Astrocyte (in vitro differentiated cells and primary cell): ENCODE measurements around the gene ABCF3. TPM values are rescaled to one million over a fixed set of nuclear protein-coding genes. Genes with fewer than 3 reads are reported as not detected.

Experiments used
- DNase-seq: peaks from one replicate; pipeline ENCODE4 v3.0.0-alpha.2; 2010; ENCODE audit warnings: low read depth
- FAIRE-seq: peaks from 2 replicates; lab custom pipeline; 2011; peaks lifted over from hg19 to GRCh38; lab: Jason Lieb, UNC
- H2AFZ ChIP-seq: 2 replicates; pipeline ENCODE4 v1.6.0; 2012; ENCODE audit warnings: low read depth, low read length, inconsistent platforms
- H3K27ac ChIP-seq: 2 replicates; pipeline ENCODE4 v1.5.1; 2011; ENCODE audit warnings: low read depth, low read length, inconsistent platforms
- H3K27me3 ChIP-seq: 2 replicates; pipeline ENCODE4 v1.6.0; 2011; ENCODE audit warnings: low read length, inconsistent platforms; ENCODE audit not compliant: insufficient read depth
- H3K36me3 ChIP-seq: 2 replicates; pipeline ENCODE4 v1.5.1; 2011; ENCODE audit warnings: low read length, inconsistent platforms; ENCODE audit not compliant: insufficient read depth
- H3K4me1 ChIP-seq: 2 replicates; pipeline ENCODE4 v1.5.1; 2011; ENCODE audit warnings: low read length, inconsistent platforms; ENCODE audit not compliant: insufficient read depth
- H3K4me2 ChIP-seq: 2 replicates; pipeline ENCODE4 v1.6.0; 2012; ENCODE audit warnings: low read length, inconsistent platforms
- H3K4me3 ChIP-seq: 2 replicates; pipeline ENCODE4 v1.5.1; 2011; ENCODE audit warnings: low read depth, mild to moderate bottlenecking, low read length, inconsistent platforms; ENCODE audit not compliant: insufficient read depth
- H3K79me2 ChIP-seq: 2 replicates; pipeline ENCODE4 v1.6.0; 2012; ENCODE audit warnings: mild to moderate bottlenecking, low read length, inconsistent platforms; ENCODE audit not compliant: insufficient read depth
- H3K9ac ChIP-seq: 2 replicates; pipeline ENCODE4 v1.6.0; 2012; ENCODE audit warnings: mild to moderate bottlenecking, low read length, inconsistent platforms
- H3K9me3 ChIP-seq: 2 replicates; pipeline ENCODE4 v1.5.1; 2012; ENCODE audit warnings: low read depth, mild to moderate bottlenecking, low read length, inconsistent platforms; ENCODE audit not compliant: insufficient read depth
- H4K20me1 ChIP-seq: 2 replicates; pipeline ENCODE4 v1.6.0; 2012; ENCODE audit warnings: low read length, inconsistent platforms; ENCODE audit not compliant: insufficient read depth
- H3K27ac Mint-ChIP-seq: one replicate; pipeline ENCODE4 v1.8.0; 2021; ENCODE audit warnings: mild to moderate bottlenecking, mixed read lengths; ENCODE audit not compliant: unreplicated experiment
- H3K27me3 Mint-ChIP-seq: one replicate; pipeline ENCODE4 v1.8.0; 2021; ENCODE audit warnings: low read depth, mixed read lengths; ENCODE audit not compliant: unreplicated experiment
- H3K36me3 Mint-ChIP-seq: one replicate; pipeline ENCODE4 v1.8.0; 2021; ENCODE audit warnings: low read depth, mixed read lengths; ENCODE audit not compliant: unreplicated experiment
- H3K4me1 Mint-ChIP-seq: one replicate; pipeline ENCODE4 v1.8.0; 2021; ENCODE audit warnings: low read depth, mixed read lengths; ENCODE audit not compliant: unreplicated experiment
- H3K4me3 Mint-ChIP-seq: one replicate; pipeline ENCODE4 v1.8.0; 2021; ENCODE audit warnings: mild to moderate bottlenecking, moderate library complexity, mixed read lengths; ENCODE audit not compliant: unreplicated experiment
- H3K9me3 Mint-ChIP-seq: one replicate; pipeline ENCODE4 v1.8.0; 2021; ENCODE audit warnings: mild to moderate bottlenecking, mixed read lengths; ENCODE audit not compliant: unreplicated experiment
- EZH2 ChIP-seq: IDR thresholded peaks from 2 replicates; pipeline ENCODE4 v1.6.1; 2012; ENCODE audit warnings: mild to moderate bottlenecking, low read length, inconsistent platforms; ENCODE audit not compliant: insufficient read depth
- total RNA-seq: library from RNA; stranded (reverse); gene quantifications from 2 replicates; pipeline ENCODE4 v1.2.1, GENCODE V29; 2021
- TF ChIP-seq, protein P1 (sequence below): IDR thresholded peaks from 2 replicates; pipeline ENCODE4 v1.5.1; 2011; ENCODE audit warnings: low read depth, mild to moderate bottlenecking, inconsistent platforms, low read length, moderate library complexity; ENCODE audit not compliant: insufficient read depth

ABCF3 gene
- total RNA-seq, 1 donor from 2014 or later: 70.9 TPM

DNA sequence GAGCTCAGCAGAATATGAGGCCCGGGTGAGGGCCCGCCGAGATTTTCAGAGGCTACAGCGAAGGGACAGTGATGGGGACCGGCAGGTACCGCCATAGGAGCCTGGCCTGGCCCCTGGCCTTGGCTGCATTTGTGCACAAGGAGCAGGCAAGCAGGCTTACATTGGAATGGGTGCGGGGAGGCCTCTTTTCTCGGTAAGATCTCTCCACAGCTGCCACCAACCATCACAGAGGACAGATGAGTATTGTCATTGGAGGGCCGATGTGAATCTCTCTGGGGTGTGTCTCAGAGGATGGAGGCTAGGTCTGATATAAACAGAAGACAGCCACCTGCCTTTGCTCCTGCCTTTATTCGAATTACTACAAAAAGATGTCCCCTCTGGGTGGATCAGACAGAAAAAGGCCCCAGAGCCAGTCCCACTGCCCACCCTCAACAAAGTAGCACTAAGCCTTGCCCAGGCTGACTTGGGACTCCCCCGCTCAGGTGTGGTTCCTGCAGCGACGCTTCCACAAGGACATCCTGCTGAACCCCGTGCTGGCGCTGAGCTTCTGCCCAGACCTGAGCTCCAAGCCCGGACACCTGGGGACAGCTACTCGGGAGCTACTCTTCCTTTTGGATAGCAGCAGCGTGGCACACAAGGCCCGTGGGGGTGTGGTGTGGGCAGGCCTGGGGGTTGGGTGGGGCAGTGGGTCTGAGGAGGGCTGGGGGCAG is 48.8 kb downstream of the ABCF3 start:
- peaks cover 11% of the 10 kb centered on the region for H3K4me1 Mint-ChIP-seq
- peaks cover 60% of the 10 kb centered on the region for H3K27me3 Mint-ChIP-seq
- no peak for DNase-seq
- no peak for FAIRE-seq
- no peaks in the 10 kb centered on the region for H3K9me3 Mint-ChIP-seq
- Histone ChIP-seq H3K9ac (no peak overlapping the region), H3K4me1 (peaks cover 8% of the 10 kb centered on the region), H3K9me3 (no peaks in the 10 kb centered on the region), H3K27me3 (peaks cover 27% of the 10 kb centered on the region), H3K27ac (no peak overlapping the region), H3K79me2 (no peaks in the 10 kb centered on the region), H4K20me1 (peaks cover 7% of the 10 kb centered on the region), H3K4me2 (no peak overlapping the region), H2AFZ (no peak overlapping the region), H3K36me3 (no peaks in the 10 kb centered on the region), H3K4me3 (no peak overlapping the region)
- H3K27ac Mint-ChIP-seq: no peak overlapping the region
- no peaks in the 10 kb centered on the region for H3K36me3 Mint-ChIP-seq
- no peak overlapping the region for H3K4me3 Mint-ChIP-seq
- TF ChIP-seq, protein P1, sequence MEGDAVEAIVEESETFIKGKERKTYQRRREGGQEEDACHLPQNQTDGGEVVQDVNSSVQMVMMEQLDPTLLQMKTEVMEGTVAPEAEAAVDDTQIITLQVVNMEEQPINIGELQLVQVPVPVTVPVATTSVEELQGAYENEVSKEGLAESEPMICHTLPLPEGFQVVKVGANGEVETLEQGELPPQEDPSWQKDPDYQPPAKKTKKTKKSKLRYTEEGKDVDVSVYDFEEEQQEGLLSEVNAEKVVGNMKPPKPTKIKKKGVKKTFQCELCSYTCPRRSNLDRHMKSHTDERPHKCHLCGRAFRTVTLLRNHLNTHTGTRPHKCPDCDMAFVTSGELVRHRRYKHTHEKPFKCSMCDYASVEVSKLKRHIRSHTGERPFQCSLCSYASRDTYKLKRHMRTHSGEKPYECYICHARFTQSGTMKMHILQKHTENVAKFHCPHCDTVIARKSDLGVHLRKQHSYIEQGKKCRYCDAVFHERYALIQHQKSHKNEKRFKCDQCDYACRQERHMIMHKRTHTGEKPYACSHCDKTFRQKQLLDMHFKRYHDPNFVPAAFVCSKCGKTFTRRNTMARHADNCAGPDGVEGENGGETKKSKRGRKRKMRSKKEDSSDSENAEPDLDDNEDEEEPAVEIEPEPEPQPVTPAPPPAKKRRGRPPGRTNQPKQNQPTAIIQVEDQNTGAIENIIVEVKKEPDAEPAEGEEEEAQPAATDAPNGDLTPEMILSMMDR: no peak
- no peak for TF ChIP-seq EZH2

DNA sequence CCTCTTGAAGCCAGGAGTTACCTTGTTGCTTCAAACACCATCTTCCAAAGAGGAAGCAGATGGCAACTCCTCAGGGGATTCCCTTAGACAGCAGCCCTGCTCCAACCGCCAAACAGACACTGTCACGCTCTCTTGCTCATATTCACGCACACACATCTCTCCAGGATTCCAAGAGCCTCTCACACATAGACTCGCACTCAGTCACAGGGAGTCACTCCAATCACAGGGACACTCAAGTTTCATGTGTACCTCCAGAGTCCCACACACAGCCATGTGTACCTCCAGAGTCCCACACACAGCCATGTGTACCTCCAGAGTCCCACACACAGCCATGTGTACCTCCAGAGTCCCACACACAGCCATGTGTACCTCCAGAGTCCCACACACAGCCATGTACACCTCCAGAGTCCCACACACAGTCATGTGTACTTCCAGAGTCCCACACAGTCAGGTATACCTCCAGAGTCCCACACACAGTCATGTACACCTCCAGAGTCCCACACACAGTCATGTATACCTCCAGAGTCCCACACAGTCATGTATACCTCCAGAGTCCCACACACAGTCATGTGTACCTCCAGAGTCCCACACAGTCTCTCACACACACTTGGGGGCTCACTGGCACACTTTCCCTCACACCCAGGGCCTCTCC is 49.5 kb downstream of the ABCF3 start:
- H3K9me3 Mint-ChIP-seq: no peaks in the 10 kb centered on the region
- H3K36me3 Mint-ChIP-seq: no peaks in the 10 kb centered on the region
- no peak overlapping the region for H2AFZ ChIP-seq
- peaks cover 11% of the 10 kb centered on the region for H3K4me1 Mint-ChIP-seq
- TF ChIP-seq, protein P1: no peak
- TF ChIP-seq EZH2: no peak
- no peak overlapping the region for H3K4me3 ChIP-seq
- H3K4me2 ChIP-seq: no peak overlapping the region
- no peak overlapping the region for H3K27ac Mint-ChIP-seq
- peaks cover 64% of the 10 kb centered on the region for H3K27me3 Mint-ChIP-seq
- H3K27ac ChIP-seq: no peak overlapping the region
- peaks cover 13% of the 10 kb centered on the region for H4K20me1 ChIP-seq
- no peaks in the 10 kb centered on the region for H3K36me3 ChIP-seq
- no peak for FAIRE-seq
- H3K9ac ChIP-seq: no peak overlapping the region
- no peak for DNase-seq
- no peaks in the 10 kb centered on the region for H3K9me3 ChIP-seq
- H3K27me3 ChIP-seq: peaks cover 26% of the 10 kb centered on the region
- H3K4me3 Mint-ChIP-seq: no peak overlapping the region
- H3K4me1 ChIP-seq: peaks cover 3% of the 10 kb centered on the region
- H3K79me2 ChIP-seq: no peaks in the 10 kb centered on the region

DNA sequence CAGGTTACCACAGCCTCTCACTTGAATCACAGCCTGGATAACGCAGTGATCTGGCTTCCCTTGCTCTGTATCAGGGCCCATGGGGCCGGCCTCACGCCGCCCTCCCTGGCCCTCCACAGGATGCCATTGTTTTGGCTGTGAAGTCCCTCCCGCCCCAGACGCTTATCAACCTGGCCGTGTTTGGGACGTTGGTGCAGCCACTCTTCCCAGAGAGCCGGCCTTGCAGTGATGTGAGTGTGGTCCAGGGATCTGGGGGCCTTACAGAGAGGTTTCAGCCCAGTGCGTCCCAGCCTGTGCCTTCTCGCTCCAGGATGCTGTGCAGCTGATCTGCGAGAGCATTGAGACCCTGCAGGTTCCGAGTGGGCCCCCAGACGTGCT is 50.0 kb downstream of the ABCF3 start:
- no peak for FAIRE-seq
- H3K4me2 ChIP-seq: no peak overlapping the region

More for the DNA sequence above, 50.0 kb downstream of the ABCF3 start:
- Histone ChIP-seq H3K27me3 (peaks cover 22% of the 10 kb centered on the region), H3K9me3 (no peaks in the 10 kb centered on the region), H3K4me1 (no peaks in the 10 kb centered on the region), H3K27ac (no peak overlapping the region), H4K20me1 (peaks cover 18% of the 10 kb centered on the region), H3K9ac (no peak overlapping the region), H3K4me3 (no peak overlapping the region), H2AFZ (no peak overlapping the region), H3K79me2 (no peaks in the 10 kb centered on the region), H3K36me3 (no peaks in the 10 kb centered on the region)
- TF ChIP-seq, protein P1: no peak
- no peak for TF ChIP-seq EZH2
- H3K27ac Mint-ChIP-seq: no peak overlapping the region
- H3K4me1 Mint-ChIP-seq: peaks cover 11% of the 10 kb centered on the region
- H3K4me3 Mint-ChIP-seq: no peak overlapping the region
- H3K9me3 Mint-ChIP-seq: no peaks in the 10 kb centered on the region
- peaks cover 63% of the 10 kb centered on the region for H3K27me3 Mint-ChIP-seq
- no peak for DNase-seq
- no peaks in the 10 kb centered on the region for H3K36me3 Mint-ChIP-seq
